ENCODE results near the gene DPEP2. TPM values are rescaled to one million over a fixed set of nuclear protein-coding genes. Genes with fewer than 3 reads are reported as not detected.

Gene DPEP2
- total RNA-seq, 1 experiment from 2014 or later = not detected

- DNase-seq (ENCODE audit: low read depth, low spot score) (no peak), ATAC-seq (no peak)
- Histone ChIP-seq H3K27me3 (ENCODE audit: insufficient read depth, low read length) (no peaks in the 10 kb centered on the region), H3K9ac (ENCODE audit: low read length) (no peak overlapping the region), H3K27ac (ENCODE audit: low read depth, low read length) (no peak overlapping the region), H4K20me1 (ENCODE audit: insufficient read depth) (no peaks in the 10 kb centered on the region), H3K4me2 (ENCODE audit: low read length) (no peak overlapping the region), H3K4me3 (replicated peaks in 1 of 2; ENCODE audit: low read depth in 1 of 2, low read length in 2 of 2) (no peak overlapping the region), H3K9me2 (ENCODE audit: insufficient read depth) (no peaks in the 10 kb centered on the region), H3K36me3 (ENCODE audit: control insufficient read depth in 1 of 2, insufficient read depth in 2 of 2, low read length in 2 of 2) (peaks cover 7 to 8% of the 10 kb centered on the region in 2 experiments; a peak in 3 of 4 replicates), H3K4me1 (ENCODE audit: control insufficient read depth in 1 of 2, insufficient read depth in 2 of 2, low read length in 2 of 2) (no peaks in the 10 kb centered on the region), H3K79me2 (ENCODE audit: insufficient read depth, low read length) (no peaks in the 10 kb centered on the region), H3K9me3 (ENCODE audit: control insufficient read depth in 1 of 2, insufficient read depth in 1 of 2, low read depth in 1 of 2, low read length in 2 of 2) (no peaks in the 10 kb centered on the region), H2AFZ (ENCODE audit: low read depth, low read length, poor library complexity, severe bottlenecking) (no peak overlapping the region)
- no TSS peak for BruUV-seq (replicated peaks)
- intact Hi-C loops (cut with micrococcal nuclease) = no loop called here
- TF ChIP-seq CBX3 (IDR thresholded peaks at IDR 0.05; ENCODE audit: low read depth) = no peak
- TF ChIP-seq ELF1 (IDR thresholded peaks at IDR 0.05; ENCODE audit: borderline replicate concordance, low read depth) = no peak
- TF ChIP-seq, protein P1, sequence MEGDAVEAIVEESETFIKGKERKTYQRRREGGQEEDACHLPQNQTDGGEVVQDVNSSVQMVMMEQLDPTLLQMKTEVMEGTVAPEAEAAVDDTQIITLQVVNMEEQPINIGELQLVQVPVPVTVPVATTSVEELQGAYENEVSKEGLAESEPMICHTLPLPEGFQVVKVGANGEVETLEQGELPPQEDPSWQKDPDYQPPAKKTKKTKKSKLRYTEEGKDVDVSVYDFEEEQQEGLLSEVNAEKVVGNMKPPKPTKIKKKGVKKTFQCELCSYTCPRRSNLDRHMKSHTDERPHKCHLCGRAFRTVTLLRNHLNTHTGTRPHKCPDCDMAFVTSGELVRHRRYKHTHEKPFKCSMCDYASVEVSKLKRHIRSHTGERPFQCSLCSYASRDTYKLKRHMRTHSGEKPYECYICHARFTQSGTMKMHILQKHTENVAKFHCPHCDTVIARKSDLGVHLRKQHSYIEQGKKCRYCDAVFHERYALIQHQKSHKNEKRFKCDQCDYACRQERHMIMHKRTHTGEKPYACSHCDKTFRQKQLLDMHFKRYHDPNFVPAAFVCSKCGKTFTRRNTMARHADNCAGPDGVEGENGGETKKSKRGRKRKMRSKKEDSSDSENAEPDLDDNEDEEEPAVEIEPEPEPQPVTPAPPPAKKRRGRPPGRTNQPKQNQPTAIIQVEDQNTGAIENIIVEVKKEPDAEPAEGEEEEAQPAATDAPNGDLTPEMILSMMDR (IDR thresholded peaks at IDR 0.05 in 2 of 3, conservative IDR thresholded peaks at IDR 0.05 in 1 of 3; ENCODE audit: borderline replicate concordance in 1 of 3, insufficient read depth in 1 of 3, low read depth in 2 of 3, low read length in 2 of 3) = no peak
- no peak for TF ChIP-seq EGR1 (IDR thresholded peaks at IDR 0.05; ENCODE audit: low read depth)
- TF ChIP-seq, protein P2, sequence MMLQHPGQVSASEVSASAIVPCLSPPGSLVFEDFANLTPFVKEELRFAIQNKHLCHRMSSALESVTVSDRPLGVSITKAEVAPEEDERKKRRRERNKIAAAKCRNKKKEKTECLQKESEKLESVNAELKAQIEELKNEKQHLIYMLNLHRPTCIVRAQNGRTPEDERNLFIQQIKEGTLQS (IDR thresholded peaks at IDR 0.05) = no peak
- no peak for TF ChIP-seq SRF (IDR thresholded peaks at IDR 0.05; ENCODE audit: low read depth)
- TF ChIP-seq ZFX (IDR thresholded peaks at IDR 0.05) = no peak
- TF ChIP-seq SIN3A (IDR thresholded peaks at IDR 0.05; ENCODE audit: low read depth) = no peak
- no peak for TF ChIP-seq SP1 (IDR thresholded peaks at IDR 0.05; ENCODE audit: low read depth)
- TF ChIP-seq MAX (IDR thresholded peaks at IDR 0.05) = no peak
- TF ChIP-seq POLR2A (IDR thresholded peaks at IDR 0.05; ENCODE audit: borderline replicate concordance, extremely low read depth, insufficient read depth, insufficient read length) = no peak
- no peak for TF ChIP-seq CEBPB (IDR thresholded peaks at IDR 0.05; ENCODE audit: low read depth)
- TF ChIP-seq YY1 (IDR thresholded peaks at IDR 0.05; ENCODE audit: extremely low read depth, insufficient replicate concordance, low read depth, low read length) = no peak
- RAD21 ChIA-PET (ENCODE audit: low non-redundant PET in 1 of 2, low total read pairs in 2 of 2, uncharacterized antibody in 2 of 2, unreplicated experiment in 2 of 2) = no interaction called here
- CTCF ChIA-PET = no interaction called here
- POLR2A ChIA-PET = no interaction called here
Measured at GRCh38 chr16:67953641-67954375, 45.5 kb downstream of the DPEP2 start.
